Measurements from ENCODE around the gene GBA2. TPM values are rescaled to one million over a fixed set of nuclear protein-coding genes. Genes with fewer than 3 reads are reported as not detected.

The GBA2 gene
- total RNA-seq, 1 donor from 2014 or later, result 95.9 TPM

DNA sequence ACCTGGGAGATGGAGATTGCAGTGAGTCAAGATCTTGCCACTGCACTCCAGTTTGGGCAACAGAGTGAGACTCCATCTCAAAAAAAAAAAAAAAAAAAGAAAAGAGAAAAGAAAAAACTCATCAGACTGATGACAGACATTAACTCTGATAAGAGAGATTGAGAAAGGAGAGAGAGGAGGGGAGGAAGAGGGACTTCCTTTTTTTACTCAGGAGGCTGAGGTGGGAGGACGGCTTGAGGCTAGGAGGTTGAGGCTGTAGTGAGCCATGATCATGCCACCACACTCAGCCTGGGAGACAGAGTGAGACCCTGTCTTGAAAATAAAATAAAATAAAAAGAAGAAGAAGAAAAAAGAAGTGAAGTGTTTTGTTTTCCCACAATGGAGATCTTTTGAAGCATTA, 14.8 kb upstream of the GBA2 start:
- no peaks in the 10 kb centered on the region for H3K27me3 Mint-ChIP-seq (ENCODE audit: low read depth)
- no peak overlapping the region for H3K4me3 Mint-ChIP-seq
- TF ChIP-seq, protein P1, sequence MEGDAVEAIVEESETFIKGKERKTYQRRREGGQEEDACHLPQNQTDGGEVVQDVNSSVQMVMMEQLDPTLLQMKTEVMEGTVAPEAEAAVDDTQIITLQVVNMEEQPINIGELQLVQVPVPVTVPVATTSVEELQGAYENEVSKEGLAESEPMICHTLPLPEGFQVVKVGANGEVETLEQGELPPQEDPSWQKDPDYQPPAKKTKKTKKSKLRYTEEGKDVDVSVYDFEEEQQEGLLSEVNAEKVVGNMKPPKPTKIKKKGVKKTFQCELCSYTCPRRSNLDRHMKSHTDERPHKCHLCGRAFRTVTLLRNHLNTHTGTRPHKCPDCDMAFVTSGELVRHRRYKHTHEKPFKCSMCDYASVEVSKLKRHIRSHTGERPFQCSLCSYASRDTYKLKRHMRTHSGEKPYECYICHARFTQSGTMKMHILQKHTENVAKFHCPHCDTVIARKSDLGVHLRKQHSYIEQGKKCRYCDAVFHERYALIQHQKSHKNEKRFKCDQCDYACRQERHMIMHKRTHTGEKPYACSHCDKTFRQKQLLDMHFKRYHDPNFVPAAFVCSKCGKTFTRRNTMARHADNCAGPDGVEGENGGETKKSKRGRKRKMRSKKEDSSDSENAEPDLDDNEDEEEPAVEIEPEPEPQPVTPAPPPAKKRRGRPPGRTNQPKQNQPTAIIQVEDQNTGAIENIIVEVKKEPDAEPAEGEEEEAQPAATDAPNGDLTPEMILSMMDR (conservative IDR thresholded peaks at IDR 0.05), result no peak
- H3K4me1 Mint-ChIP-seq, result peaks cover 16% of the 10 kb centered on the region
- H3K9me3 Mint-ChIP-seq, result no peaks in the 10 kb centered on the region
- no peaks in the 10 kb centered on the region for H3K36me3 Mint-ChIP-seq (ENCODE audit: low read depth)
- DNase-seq (ENCODE audit: low read depth, low spot score), result no peak
- no peak overlapping the region for H3K27ac Mint-ChIP-seq (ENCODE audit: unreplicated experiment)

DNA sequence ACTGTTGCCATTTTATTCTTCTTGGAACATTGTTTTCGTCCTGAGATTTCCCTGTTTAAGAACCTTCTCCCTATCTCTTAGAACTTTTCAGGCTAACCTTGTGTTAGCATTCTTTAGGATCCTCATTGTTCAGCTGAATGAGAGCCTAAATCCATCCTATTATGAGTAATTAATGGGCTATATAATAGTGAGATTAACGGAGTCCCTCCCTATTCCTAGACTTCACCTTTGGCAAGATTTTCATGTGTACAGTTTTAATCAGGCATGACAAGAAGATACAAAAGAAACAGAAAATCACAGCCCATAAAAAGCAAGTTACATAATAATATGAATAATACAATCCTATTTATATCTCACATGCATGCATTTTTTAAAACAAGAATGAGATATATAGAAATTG, 14.2 kb upstream of the GBA2 start:
- Mint-ChIP-seq H3K4me1 (peaks cover 22% of the 10 kb centered on the region), H3K27ac (ENCODE audit: unreplicated experiment) (no peak overlapping the region), H3K9me3 (no peaks in the 10 kb centered on the region), H3K4me3 (no peak overlapping the region), H3K36me3 (ENCODE audit: low read depth) (no peaks in the 10 kb centered on the region), H3K27me3 (ENCODE audit: low read depth) (no peaks in the 10 kb centered on the region)
- no peak for DNase-seq (ENCODE audit: low read depth, low spot score)
- TF ChIP-seq, protein P1 (conservative IDR thresholded peaks at IDR 0.05), result no peak

DNA sequence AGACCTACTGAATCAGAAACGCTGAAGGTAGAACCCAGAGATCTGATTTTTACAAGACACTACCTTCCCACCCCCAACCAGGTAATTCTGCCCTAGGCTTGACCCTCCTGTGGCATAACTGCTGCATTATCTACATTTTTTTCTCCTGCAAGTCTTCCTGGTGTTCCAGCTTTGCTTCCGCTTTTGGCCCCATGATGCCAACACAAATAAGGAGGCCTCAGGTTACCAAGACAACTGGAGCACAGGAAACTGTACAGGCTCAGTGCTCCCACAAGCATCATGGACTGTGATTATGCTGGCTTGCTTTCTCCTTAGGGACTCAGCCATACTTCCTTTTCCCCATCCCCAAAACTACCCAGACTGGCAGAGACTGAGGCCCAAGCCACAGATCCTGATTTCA, 11.6 kb upstream of the GBA2 start:
- Mint-ChIP-seq H3K9me3 (no peaks in the 10 kb centered on the region), H3K36me3 (ENCODE audit: low read depth) (peaks cover 3% of the 10 kb centered on the region)

DNA sequence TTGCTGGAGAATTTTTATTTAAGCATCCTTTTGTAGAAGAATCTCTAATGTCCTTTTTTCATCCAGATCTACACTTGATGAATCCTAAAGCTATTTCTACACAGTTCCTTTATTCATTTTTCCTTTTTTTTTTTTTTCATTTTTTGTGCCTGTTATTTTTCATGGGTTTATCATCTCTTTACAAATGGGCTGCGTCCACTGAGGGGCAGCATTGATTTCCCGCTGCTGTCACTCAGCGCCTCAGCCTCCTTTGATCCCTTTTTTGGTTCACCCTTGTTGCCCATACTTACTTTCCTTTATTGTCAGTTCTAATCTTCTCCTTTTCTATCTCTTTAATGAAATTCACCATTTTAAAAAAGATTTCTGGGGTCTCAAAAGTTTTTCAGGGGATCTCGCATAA, 10.8 kb upstream of the GBA2 start:
- DNase-seq (ENCODE audit: low read depth, low spot score), result no peak
- TF ChIP-seq, protein P1 (conservative IDR thresholded peaks at IDR 0.05), result no peak
- Mint-ChIP-seq H3K36me3 (ENCODE audit: low read depth) (peaks cover 3% of the 10 kb centered on the region), H3K27ac (ENCODE audit: unreplicated experiment) (no peak overlapping the region), H3K4me1 (peaks cover 36% of the 10 kb centered on the region), H3K9me3 (no peaks in the 10 kb centered on the region), H3K27me3 (ENCODE audit: low read depth) (no peaks in the 10 kb centered on the region), H3K4me3 (peak overlapping the region; percentile 45)

More for the DNA sequence above, 11.6 kb upstream of the GBA2 start:
- no peak for DNase-seq (ENCODE audit: low read depth, low spot score)
- TF ChIP-seq, protein P1 (conservative IDR thresholded peaks at IDR 0.05), result no peak
- no peaks in the 10 kb centered on the region for H3K27me3 Mint-ChIP-seq (ENCODE audit: low read depth)
- peaks cover 36% of the 10 kb centered on the region for H3K4me1 Mint-ChIP-seq
- H3K27ac Mint-ChIP-seq (ENCODE audit: unreplicated experiment), result no peak overlapping the region
- peak overlapping the region; percentile 9 for H3K4me3 Mint-ChIP-seq

DNA sequence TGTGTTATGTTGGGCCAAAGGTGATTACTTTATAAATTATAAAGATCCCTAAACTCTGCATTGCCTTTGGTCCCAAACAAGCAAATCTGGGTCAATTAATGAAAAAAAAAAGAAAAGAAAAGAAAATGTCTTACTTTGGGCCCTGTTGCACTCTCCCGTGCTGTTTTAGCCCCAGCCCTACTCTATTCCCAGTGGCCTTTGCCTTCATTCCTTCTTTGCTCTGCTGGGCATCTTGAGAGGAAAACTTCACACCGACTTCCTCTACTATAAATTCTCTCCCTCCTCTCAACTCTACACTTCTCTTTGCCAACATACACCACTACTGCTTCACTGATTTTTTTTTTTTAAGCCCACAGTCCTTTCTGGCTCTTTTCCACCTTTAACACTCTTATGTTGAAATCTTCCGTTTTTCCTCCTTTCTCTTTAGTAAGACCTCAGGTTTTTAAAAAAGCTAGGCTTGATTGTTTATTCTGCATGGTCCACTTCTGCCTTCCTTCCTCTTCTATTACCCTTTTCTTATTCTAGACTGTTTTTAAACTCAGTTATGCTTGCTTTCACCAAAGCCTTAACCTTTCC, 9.5 kb upstream of the GBA2 start:
- TF ChIP-seq, protein P1 (conservative IDR thresholded peaks at IDR 0.05), result no peak
- peaks cover 3% of the 10 kb centered on the region for H3K36me3 Mint-ChIP-seq (ENCODE audit: low read depth)
- H3K27ac Mint-ChIP-seq (ENCODE audit: unreplicated experiment), result no peak overlapping the region
- peak overlapping the region; percentile 41 for H3K4me3 Mint-ChIP-seq
- H3K4me1 Mint-ChIP-seq, result peaks cover 36% of the 10 kb centered on the region
- DNase-seq (ENCODE audit: low read depth, low spot score), result no peak
- no peaks in the 10 kb centered on the region for H3K27me3 Mint-ChIP-seq (ENCODE audit: low read depth)
- no peaks in the 10 kb centered on the region for H3K9me3 Mint-ChIP-seq
